ENCODE data around the gene SLIT1.
"Not testable (repeated sequence)": the region's sequence is repeated elsewhere in the genome, so short reads cannot be mapped to it uniquely, and the experiment has no call there.

SLIT1 gene

DNA sequence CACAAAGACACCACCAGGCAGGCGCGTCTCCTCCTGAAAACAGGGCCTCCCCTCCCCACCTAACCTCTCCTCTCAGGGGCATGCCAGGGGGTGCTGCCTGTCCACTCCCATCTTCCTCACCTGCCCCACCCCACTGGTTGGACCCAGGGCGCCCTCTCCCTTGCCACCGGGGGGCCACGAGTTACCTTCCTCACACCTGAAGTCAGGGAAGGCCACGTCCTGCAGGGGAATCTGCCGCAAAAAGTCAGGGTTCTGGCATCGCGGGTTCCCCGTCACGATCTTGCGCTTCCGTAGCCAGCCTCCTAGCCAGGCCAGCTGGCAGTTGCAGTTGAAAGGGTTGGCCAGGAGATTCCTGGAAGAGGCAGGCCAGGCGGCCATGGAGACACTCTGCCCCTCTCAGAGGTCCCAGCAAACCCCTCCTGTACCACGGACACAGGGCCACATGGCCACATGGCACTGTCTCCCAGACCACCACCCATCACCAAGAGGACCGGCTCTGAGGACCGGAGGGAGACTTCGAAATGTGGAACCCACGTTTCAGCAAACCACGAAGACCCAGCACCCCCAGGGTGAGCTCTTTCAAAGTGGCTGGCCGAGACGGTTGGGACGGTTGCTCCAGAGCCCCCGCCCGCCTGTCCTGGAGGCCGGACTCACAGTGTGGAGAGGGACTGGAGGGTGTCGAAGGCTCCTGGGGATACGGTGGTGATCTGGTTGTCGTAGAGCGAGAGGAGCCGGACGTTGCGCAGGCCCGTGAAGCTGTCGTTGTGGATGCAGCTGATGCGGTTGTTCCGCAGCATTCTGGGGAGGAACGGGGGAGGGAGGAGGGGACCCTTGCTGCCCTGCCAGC is 142.8 kb downstream of the SLIT1 start:
- DNase-seq (ENCODE audit: low spot score): no peak

DNA sequence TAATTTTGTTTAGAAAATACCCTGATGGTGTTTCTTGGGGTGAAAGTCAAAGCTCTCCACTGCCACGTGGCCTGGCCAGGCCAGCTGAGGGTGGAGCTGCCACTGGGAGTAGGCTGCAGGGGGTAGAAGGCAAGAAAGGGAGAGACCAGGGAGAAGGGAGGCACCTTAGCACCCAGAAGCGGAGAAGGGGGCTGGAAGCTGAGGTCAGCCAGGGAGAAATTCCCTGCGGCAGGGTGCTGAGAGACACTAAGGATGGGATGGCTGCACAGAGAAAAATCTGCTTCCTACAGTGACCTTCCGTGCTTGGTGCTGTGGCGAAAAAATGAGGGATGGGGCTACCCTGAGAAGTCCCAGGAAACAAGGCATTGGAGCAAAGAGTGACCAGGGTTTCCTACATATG is 143.7 kb downstream of the SLIT1 start:
- no peak for DNase-seq (ENCODE audit: low spot score)

DNA sequence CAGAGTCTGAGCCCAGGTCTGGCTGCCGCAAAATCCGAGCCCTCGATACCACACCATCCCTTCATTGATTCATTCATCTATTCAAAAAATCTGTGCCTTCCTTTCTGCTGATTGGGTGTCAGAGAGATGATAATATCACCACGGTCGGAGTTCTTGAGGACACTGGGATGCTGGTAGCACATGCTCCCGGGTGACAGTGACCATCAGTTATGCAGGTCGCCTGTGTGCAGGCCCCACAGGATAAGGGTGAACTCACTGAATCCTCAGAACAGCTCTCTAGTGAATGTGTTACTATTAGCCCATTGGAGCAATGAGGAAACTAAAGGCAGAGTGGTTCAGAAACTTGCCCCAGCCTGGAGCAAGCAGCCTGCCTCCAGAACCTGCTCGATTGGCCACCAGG is 145.1 kb downstream of the SLIT1 start:
- no peak for DNase-seq (ENCODE audit: low spot score)

DNA sequence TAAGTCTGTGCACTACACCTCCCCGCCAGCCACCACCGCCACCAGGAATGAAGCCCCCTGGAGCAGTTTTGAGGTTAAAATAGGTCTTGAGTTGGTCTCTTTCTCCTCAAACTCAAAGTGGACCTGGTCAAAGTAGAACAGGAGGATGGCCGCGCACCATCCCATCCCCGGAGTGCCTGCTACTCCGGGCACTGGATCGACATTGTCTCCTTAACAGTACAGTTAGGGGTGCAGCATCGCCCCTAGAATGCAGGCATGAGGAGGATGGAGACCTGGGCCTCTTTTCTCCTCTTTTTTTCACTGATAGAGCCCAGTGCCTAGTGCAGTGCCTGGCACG is 145.5 kb downstream of the SLIT1 start:
- DNase-seq (ENCODE audit: low spot score): no peak

DNA sequence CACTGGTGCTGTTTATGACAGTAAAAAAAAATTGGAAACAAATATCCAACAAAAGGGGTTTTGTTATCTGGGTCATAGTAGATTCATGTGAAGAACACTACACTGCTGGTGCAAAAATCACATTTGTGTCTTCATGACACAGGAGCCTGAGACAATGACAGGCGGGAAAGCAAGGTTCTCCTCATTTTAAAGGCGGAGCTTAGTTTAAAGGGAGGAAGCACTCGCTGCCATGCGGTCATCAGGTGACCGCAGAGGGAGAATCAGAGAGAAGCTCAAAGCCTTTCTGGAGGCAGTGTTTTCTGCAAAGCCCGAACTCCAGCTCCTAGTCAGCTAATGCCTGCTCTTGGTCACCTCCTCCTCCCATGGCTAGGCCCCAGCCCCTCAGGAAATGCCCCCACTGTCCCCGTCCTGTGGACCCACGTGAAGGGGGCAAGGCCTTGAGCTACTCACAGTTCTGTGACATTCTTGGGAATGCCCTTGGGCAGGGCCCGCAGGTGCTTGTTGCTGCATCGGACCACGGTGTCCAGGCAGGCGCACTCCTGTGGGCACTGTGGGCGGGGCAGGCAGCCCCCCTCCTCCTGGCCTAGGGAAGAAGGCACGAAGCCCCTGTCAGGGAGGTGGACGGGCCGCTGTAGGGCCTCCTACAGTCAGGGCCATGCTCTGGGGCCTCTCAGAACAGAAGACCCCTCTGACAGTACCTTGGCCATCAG is 146.1 kb downstream of the SLIT1 start:
- no peak for DNase-seq (ENCODE audit: low spot score)

DNA sequence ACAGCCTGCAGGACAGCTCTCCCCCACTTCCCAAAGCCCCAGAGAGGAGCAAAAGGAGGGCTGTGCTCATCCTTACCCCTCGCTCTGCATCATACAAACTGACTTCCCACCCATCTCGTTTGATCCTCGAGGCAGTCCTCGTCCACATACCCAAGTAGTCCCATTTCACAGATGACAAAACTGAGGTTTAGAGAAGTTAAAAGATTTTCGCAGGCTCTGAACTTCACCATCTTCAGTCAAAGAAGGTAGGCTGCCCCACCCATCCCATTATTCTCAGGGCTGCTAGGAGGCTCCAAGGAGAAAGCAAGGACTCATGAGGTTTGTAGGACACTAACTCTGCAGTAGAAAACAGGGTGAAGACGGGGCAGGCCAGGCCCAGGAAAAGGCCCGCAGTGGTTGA is 147.1 kb downstream of the SLIT1 start:
- no peak for DNase-seq (ENCODE audit: low spot score)

DNA sequence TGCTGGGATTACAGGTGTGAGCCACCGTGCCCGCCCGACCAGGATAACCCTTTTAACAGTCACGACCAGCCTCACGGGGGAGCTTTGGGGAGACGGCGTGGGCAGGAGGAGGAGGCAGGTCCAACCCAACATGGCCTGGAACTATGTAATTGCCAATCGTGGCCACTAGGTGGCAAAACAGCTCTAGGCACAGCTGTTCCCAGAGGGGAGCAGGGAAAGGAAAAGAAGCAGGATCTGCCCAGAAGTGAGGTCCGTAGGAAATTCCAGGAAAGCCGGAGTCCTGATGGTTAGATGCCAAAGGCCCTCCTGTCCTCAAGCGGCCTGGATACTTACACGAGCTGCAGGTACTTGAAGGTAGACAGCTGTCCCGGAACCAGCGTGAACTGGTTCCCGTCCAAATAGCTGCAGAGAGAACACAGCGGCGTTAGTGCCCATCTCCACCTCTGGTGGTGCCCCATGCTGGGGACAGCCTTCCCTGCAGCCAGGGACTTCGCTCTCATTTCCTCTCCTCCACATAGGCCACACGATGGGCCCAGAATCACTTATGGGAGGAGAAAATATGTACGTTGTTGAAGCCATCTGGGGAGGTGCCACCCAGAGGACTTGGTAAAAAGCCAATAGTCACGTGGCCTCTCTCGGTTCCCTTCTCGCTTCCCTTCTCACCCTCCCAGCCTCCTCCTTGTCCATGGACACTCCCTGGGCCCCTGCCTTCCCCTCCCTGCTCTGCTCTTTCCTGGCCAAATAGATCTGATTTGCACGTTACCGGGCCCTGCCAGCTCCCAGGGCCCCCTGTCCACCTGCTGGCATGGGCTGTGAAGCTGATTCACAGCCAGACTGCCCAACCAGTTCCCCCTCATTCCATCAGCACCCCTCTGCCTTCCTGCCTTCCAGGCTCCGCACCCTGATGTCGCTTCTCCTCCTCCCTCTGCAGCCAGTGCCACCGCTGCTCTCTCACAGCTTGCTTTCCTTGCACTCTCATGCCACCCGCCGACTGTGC is 148.1 kb downstream of the SLIT1 start:
- DNase-seq (ENCODE audit: low spot score): peak; percentile 76

DNA sequence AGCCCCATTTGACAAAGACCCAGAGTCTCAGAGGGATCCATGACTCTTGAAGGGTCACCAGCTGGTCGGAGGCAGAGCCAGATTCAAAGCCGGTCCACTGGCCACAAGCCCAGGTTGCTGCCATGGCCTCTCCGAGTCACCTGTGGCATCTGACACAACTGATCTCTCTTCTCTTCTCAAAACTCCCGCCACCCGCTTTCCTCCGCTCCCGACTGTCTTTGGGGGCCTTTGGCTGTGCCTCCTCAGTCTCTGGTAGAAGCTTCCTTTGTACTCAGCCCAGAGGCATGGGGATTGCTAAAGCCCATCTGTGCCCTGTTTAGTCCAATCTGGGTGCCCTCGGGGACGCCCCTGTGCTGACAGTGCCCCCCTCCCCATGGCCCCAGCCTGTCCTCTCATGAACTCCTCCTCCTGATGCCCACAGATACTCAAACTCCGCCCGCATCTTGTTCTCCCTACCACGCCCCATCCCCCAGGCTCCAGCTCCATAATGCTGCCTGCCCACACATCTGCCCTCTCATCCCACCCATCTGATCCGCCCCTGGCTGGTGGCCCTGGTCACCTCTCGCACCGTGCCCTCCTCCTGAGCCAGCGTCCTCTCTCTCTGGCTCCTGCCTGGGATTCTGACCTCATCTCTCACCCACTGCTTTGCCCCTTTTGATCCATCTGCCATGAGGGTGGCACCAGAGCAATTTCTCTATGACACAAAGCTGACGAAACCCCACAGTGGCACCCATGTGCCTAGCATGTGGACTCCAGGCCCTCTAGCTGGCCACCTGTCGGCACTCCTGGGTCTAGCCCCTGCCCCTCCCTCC is 150.6 kb downstream of the SLIT1 start:
- DNase-seq (ENCODE audit: low spot score): no peak

DNA sequence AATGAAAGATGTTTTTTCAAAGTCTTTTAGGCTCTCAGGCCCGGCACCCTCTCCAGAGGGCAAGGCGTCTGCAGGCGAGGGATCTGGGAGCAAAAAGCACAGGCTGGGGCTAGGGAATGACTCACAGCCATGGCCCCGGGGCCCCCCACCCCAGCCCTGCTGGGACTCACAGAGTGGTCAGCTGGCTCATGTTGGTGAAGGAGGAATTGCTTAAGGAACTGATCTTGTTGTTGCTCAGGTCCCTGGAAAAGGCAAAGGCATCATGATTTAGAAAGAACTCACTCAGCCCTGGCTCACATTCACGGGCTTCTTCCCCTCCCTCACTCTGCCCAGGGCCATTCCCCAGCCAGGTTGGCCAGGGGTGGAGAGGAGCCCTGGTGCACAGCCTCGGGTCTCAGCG is 151.5 kb downstream of the SLIT1 start:
- DNase-seq (ENCODE audit: low spot score): no peak

DNA sequence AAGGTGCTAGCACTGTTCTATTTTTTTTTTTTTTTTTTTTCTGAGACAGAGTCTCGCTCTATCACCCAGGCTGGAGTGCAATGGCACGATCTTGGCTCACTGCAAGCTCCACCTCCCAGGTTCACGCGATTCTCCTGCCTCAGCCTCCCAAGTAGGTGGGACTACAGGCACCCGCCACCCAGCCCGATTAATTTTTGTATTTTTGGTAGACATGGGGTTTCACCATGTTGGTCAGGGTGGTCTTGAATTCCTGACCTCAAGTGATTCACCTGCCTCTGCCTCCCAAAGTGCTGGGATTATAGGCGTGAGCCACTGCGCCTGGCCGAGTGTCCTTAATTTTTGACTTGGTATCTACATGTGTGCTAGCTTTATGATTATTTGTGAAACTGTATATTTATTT is 151.9 kb downstream of the SLIT1 start:
- DNase-seq (ENCODE audit: low spot score): not testable (repeated sequence)

DNA sequence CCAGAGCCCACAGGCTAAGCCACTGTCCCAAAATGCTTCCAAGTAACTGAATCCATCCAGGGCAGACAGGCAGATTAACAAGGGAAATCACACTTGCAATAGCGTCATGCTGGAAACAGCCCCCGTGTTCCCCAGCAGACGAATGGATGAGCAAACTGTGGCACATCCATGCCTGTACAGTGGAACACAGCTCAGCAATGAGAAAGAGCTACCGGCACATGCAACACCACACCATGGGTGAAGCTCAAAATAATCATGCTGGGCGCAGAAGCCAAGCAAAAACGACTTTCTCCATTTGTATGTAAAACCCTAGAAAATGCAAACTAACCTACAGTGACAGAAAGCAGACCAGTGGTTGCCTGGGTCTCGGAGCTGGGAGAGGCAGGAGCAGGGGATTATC is 153.1 kb downstream of the SLIT1 start:
- no peak for DNase-seq (ENCODE audit: low spot score)

DNA sequence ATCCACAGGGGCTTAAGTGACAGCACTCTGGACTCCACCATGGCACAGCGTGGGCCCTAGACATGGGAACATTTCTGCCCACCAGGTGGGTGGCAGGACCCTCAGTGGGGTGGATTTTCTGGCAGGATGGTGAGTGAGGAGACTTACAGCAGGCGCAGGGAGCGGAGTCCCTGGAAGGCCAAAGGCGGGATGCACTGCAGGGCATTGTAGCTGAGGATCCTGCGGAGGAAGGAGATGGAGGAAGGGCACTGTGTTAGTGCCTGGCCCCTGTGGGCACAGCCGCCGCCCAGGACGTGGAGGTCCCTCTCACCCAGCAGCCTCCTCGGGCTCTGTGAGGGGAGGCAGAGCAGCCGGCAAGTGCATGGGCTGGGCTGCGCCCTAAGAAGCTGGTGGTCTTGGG is 154.3 kb downstream of the SLIT1 start:
- no peak for DNase-seq (ENCODE audit: low spot score)

DNA sequence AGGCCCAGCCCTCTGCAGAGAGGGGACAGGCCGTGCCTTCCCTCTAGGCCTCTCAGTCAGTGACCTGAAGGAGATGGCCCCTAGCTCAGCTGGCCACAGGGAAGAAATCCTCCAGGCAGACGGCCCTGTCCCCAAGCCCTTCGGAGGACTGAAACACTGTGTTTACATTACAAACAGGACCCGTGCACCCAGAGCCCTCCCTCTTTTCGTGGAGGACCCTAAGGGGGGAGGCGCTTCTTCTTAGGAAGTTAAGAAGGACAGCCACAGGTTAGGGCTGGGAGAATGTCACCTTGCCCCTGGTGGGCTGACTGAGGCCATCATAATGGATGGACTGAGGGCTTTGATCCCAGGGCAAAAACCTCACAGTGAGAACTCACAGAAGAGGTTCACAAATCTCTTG is 154.9 kb downstream of the SLIT1 start:
- DNase-seq (ENCODE audit: low spot score): no peak

DNA sequence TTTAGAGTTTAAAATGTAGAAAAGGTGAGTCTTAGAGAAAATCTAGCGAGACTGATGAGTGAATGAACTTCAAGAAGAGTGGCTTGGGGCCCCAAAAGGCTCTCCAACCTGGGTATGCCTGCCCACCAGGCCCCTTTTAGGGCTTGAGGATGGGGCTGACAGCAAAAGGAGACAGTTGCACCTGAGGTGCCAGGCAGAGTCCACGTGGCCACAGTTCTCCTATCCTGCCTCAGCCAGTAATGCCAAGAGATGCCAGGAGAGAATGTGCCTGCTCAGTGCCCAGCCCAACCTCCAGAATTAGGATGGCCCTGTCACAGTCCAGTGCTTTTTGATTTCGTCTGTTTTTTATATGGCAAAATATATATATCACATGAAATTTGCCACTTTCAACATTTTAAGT is 156.5 kb downstream of the SLIT1 start:
- no peak for DNase-seq (ENCODE audit: low spot score)

DNA sequence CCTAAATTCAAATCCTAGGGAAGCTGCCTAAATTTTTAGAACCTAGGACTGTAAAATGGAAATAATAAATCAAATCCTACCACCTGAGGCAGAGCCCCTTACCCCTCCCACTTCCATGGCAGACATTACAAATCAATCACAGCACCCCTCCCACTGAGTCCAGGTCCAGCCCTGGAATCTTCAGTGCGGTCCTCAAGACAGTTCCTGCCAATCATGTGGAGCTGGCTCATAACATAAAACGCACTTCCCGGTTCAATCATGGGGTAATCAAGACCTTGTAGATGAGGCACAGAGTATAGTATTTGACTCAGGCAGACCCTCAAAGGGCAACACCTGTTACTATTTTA is 157.0 kb downstream of the SLIT1 start:
- no peak for DNase-seq (ENCODE audit: low spot score)

DNA sequence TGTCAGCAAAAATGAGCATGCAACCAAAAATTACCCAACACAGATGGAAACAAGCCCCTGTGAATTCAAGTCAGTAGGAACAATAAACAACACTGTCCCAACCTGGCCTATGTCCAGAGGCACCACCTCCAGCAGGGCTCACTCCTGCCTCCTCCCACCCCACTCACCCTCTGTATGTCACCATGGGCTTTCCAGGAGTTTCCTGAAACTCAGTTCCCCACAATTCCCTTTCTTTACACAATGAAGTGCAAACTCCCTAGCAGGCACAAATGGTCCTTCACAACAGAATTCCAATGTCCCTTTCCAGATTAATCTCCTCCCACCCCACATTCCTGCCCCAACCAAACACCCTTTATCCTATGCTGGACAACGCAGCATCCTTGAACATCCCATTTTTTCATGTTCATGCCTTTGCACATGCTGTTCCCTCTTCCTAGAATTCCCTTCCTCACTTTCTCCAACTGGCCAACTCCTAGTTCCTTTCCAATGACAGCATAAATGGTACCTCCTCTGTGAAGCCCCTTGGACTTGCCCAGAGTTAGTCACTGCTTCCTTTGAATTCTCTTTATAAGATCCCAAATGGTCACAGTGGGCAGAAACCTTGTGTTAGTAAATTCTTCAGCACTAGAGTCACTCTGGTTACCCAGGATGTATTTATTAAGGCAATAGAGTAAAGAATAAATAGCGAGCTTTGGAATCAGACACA is 157.5 kb downstream of the SLIT1 start:
- no peak for DNase-seq (ENCODE audit: low spot score)

DNA sequence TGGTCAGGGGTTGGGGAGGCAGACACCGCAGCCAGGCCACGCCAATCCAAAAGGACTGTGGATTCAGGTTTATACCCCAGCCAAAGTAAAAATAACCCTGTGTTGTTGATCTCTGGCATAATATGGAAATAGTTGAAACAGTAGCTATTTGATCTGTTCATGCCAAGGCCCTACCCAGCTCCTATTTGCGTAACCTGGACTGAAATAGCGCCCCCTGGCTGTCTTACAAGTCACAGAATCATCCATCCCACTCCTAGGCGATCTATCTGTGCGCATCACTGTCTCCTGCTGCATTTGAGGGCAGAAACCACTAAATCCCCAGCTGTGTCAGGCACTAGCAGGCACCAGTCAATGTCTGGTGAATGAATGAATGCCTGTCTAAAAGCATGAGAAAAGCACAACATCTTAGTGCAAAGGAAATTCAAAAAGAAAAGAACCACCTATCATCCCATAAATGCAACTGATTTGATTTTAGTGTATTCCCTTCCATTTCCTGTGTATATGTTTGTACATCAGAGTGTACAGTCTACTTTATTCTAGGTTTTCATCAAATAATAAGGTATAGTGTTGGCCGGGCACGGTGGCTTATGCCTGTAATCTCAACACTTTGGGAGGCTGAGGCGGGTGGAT is 160.0 kb downstream of the SLIT1 start:
- DNase-seq (ENCODE audit: low spot score): peak; percentile 62

DNA sequence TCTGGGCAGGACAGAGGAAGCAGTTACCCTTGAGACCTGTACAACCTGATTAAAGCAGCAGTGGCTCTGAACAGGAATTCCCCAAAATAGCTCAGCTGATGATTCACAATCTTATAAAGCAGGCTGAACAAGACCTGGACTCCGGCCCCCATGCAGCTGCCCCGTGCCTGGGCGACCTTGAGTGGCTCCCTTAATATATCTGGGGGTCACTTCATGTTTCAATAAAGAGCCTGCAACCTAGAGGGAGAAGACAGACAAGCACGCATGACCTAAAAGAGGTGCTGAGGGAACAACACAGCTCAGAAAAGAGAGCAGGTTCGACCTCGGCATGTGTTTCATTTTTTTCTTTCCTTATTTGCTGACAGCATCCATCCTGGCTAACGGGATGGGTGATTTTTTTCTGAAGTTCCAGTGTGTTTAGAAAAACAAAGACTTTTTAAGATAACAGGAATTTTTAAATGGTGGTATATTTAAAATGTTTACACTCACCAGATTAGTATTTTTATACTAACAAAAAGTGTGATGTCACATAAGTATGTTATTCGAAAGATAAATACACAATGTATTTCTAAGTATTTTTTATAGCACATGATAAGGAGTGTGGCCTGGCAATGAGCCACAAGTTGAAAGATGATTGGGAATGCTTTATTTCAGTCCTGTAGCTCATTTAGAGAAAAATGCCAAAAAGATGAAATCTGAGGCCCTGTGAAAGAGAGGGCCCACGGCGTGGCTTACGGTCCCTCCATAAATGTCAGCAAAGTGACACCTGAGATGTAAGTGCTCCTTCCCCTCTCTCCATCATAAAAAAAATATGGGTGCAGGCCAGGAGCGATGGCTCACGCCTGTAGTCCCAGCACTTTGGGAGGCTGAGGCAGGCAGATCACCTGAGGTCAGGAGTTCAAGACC is 161.3 kb downstream of the SLIT1 start:
- no peak for DNase-seq (ENCODE audit: low spot score)

DNA sequence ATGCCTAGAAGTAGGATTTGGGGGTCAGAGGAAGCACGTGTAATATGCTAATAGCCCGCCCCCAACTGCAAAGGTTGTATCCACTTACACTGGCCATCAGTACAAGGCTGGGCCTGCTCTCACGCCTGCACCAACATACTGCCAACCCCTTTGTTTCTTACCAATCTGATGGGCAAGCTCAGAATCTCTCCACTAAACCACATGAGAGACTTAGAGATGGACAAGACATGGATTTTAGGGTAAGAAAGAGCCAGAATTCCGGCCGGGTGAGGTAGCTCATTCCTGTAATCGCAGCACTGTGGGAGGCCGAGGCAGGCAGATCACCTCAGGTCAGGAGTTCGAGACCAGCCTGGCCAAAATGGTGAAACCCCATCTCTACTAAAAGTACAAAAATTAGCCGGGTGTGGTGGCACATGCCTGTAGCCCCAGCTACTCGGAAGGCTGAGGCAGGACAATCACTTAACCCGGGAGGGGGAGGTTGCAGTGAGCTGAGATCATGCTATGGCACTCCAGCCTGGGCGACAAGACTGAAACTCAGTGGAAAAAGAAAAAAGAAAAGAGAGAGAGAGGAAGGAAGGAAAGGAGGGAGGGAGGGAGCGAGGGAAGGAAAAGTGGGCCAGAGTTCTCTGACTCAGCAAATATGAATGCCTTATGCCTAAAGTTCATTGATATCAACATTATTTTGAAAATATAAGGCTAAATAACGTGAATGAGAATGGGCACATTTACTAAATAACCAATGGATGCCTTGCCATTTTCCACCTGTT is 162.2 kb downstream of the SLIT1 start:
- DNase-seq (ENCODE audit: low spot score): no peak
